Fibroblast of lung (primary cell): ENCODE measurements around the gene ZNF263.

ENCODE experiments used
- EZH2 ChIP-seq: IDR thresholded peaks from 2 replicates; pipeline ENCODE4 v1.5.1; 2012; ENCODE audit warnings: low read length, control low read depth, mild to moderate bottlenecking; ENCODE audit errors: missing control alignments
- TF ChIP-seq, protein P1 (sequence below), 2 donors: IDR thresholded peaks in 1 of 2; conservative IDR thresholded peaks in 1 of 2; 1 replicate in 1 of 2; 2 replicates in 1 of 2; pipeline ENCODE4 v1.5.1; 2011 to 2012; ENCODE audit warnings: low read length in 2 of 2, control low read depth in 1 of 2, inconsistent platforms in 1 of 2, low read depth in 1 of 2, mild to moderate bottlenecking in 1 of 2

DNA sequence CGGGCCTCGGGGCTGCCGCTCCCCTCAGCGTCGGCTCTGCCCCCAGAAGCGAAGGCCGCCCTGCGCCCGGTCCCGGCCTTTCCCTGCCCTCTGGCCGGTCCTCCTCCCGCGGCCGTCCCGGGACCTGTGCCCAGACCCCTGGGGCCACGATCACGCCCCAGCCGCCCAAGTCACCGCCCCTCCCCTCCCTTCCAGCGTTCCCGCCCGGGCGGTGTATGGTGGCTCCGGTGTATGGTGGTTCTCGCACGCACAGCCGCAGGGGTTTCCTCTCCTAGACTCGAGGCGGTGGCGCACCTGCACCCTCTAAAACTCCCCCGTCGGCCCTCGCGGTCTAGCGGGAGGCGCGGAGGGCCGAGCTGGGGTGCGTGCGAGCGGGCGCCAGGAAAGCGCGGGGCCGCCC lies 11.9 kb downstream of the ZNF263 start:
- TF ChIP-seq, protein P1, sequence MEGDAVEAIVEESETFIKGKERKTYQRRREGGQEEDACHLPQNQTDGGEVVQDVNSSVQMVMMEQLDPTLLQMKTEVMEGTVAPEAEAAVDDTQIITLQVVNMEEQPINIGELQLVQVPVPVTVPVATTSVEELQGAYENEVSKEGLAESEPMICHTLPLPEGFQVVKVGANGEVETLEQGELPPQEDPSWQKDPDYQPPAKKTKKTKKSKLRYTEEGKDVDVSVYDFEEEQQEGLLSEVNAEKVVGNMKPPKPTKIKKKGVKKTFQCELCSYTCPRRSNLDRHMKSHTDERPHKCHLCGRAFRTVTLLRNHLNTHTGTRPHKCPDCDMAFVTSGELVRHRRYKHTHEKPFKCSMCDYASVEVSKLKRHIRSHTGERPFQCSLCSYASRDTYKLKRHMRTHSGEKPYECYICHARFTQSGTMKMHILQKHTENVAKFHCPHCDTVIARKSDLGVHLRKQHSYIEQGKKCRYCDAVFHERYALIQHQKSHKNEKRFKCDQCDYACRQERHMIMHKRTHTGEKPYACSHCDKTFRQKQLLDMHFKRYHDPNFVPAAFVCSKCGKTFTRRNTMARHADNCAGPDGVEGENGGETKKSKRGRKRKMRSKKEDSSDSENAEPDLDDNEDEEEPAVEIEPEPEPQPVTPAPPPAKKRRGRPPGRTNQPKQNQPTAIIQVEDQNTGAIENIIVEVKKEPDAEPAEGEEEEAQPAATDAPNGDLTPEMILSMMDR (conservative IDR thresholded peaks at IDR 0.05 in 1 of 2, IDR thresholded peaks at IDR 0.05 in 1 of 2; ENCODE audit: low read depth in 1 of 2, low read length in 2 of 2): no peak
- TF ChIP-seq EZH2: no peak
